NCI-H2107 treated with DMSO at 0.1 percent for 48 hours (cell line): Measurements from ENCODE around the gene SLC44A1.
A peak's percentile ranks its signal among the peaks of the same experiment; 100 is the strongest.

Experiments
- DNase-seq: peaks from one replicate; lab custom pipeline; 2025; ENCODE audit not compliant: unreplicated experiment; lab: John Stamatoyannopoulos, UW

Gene SLC44A1

DNA sequence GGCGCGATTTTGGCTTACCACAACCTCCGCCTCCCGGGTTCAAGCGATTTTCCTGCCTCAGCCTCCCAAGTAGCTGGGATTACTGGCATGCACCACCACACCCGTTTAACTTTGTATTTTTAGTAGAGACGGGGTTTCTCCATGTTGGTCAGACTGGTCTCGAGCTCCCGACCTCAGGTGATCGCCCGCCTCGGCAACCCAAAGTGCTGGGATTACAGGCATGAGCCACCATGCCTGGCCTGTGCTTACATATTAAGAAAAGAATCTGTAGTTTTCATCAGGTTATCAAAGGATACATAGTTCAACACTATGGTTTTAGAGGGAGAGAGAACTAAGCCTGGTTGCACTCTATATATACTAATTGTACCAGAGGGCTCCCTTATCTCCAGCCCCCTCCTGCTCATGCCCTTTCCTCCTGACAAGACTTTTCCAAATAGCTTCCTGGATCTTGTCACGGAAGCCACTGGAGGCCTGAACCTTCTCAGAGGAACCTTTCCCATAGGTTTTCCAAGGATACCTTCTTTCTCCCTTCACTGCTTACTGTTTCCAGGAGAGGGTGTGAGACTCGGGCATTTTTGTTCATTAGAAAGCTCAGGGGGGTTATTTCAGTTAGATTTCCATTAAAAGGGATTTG, 53.1 kb downstream of the SLC44A1 start:
- DNase-seq = no peak

DNA sequence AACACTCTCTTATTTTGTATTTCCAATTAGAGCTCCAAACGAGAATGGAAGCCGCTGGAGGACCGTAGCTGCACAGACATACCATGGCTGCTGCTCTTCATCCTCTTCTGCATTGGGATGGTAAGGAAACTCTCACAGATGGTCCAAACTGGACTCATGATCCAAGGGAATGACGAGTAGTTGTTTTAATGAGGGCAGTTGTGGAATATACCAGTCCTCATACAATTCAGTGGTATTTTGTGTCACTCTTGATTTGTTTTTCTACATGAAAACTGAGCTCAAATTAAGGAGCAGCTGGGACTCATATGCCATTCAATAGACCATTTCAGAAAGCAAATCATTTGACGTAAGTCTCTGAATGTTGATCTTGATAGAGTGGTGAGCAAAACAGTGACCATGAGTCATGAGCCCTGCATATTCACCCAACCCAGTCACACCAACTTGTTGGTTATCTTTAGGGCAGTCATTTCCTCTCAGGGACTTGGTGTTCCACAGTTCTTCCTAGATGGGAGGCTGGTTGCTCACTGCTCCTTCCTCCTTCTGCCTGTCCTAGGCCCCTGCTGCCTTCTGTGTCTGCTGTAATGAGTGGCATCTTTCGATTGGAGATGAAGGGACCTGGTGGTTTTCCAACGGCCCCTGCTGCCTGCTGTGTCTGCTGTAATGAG, 54.9 kb downstream of the SLC44A1 start:
- DNase-seq = no peak

DNA sequence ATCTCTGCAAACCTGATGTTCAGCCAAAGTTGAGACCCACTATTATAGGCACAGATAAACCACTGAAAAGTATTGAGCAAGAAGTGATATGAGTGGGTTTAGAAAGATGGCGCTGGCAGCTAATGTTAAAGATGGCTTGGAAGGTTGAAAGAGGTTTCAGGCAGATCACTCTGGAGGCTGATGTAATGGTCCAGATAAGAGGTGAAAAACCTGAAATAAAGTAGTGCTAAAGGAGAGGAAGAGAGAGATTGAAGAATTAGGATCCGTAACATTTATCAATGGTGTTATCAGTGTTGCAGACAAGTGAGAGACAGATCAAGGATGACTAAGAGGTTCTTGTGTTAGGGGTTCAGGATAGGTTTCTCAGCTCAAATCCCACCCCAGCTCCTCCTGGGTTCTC, 58.3 kb downstream of the SLC44A1 start:
- DNase-seq = no peak

DNA sequence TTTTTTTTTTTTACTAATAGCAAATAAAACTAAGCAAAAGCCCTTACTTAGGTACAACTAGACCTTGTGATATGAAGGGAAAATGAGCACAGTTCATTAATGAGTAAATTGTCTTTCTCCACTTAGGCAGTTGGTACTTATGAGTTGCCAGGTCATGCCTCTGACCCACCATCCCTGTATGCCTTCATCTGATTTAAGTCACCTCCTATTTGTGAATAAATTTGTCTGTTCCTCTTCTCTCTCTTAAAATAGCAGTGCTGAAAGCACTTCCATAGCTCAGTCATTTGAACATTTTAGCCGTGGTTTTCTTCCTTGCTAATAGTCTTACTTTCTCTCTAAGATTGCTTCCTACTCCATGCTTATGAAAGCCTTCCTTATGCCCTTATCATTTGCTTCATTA, 61.4 kb downstream of the SLC44A1 start:
- no peak for DNase-seq

DNA sequence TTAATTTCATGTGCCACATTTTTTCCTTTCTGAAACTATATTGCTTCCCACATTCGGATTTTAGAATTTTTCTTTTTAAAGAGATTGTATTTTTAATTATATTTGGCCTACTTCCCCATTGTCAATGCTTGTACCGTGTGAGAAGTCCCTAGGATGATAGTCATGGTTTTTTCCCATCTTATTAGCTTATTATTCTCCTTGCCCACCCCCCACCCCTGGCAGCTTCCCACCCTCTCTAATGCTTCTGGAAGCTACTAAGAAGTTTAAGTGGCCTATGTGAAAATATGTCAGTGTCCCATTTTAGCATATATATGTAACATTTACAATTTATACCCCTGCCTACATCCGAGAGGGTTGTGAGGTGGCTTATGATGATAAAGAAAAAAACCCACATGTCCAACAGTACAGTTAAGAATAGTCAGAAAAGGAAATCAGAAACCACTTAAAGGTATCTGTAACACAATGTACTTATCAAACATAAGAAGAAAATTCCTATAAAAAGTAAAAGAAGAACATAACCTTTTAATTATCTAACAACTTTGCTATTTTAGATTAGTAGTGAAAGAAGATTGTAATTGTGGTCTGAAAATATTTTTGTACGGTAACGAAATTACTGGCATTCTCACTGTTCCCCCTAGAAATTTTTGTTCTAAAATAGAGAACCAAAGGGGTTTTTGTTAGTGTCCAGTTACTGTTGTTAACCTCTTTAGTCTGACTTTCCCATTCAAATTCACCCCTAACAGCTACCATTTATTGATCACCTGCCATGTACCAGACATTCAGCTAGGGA, 62.1 kb downstream of the SLC44A1 start:
- DNase-seq = no peak

DNA sequence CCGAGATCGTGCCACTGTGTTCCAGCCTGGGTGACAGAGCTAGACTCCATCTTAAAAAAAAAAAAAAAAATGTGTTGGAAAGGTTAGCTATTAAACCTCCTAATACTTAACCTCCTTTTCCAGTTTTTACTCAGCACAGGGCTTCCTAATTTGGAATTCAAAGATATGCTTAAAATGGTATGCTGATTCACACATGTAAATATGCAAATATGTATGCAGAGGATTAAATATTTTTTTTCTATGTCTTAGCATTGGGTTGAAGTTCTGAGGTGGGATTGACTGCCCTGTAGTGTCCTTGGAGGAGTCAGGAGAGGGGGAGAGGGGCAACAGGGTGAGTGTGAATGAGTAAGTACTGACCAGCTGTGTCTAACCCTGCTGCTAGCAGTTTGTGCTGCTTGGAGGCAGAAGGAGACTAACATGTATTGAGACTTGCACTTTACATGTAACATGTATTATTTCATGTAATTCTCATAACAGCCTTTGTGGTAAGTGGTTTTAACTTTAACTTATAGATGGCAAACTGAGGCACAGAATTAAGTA, 63.2 kb downstream of the SLC44A1 start:
- no peak for DNase-seq

DNA sequence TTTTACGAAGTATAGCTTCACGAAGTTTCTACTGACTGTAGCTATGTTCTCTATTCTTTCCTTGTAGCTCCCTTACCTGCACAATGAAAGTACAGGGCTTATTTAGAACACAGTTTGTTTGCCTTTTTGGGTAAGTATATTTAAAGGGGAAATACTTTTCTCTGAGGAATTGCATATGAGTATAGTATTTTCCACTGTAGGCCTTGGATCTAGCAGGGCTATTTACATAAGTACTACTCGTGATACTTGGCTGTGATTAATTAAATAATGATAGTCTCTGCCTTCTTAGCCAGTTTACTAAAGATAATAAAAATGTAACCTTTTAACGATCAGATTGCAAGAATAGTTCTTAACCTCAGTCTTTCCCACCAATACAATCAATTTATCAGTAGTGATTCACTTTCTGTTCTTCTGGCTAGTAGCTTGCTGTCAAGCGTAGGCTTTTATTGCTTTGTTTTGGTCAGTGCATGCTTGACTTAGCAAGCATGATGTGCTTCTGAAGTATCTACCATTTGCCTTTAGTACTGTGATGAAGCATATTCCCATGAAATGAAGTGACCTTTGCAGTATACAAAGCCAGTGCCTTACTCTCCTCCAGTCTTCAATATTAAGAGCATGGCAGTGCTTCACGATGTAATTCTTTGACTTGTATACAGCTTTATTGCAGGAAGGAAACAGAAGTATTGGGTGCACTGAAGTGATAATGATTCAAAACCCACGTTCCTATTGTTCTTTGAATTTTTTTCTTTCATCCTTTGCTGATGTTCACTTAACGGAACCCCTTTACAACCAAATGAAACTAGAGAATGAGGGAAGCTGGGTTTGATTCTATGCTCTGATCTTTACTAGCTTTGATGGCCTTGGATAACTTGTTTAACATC, 64.2 kb downstream of the SLC44A1 start:
- no peak for DNase-seq

DNA sequence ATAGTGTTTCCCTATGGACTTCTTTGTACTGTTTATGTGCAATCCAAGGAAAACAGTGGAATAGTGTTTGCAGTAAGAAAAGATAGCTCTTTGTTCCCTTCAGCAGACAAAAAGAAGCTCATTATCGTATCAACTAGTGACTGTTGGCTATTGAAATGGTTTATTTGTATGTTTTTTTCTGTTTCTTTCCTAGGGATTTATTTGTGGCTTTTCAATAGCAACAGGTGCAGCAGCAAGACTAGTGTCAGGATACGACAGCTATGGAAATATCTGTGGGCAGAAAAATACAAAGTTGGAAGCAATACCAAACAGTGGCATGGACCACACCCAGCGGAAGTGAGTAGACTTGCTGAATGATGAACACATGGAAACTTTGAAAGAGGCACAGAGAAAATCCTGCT, 65.1 kb downstream of the SLC44A1 start:
- DNase-seq = peak; percentile 51

DNA sequence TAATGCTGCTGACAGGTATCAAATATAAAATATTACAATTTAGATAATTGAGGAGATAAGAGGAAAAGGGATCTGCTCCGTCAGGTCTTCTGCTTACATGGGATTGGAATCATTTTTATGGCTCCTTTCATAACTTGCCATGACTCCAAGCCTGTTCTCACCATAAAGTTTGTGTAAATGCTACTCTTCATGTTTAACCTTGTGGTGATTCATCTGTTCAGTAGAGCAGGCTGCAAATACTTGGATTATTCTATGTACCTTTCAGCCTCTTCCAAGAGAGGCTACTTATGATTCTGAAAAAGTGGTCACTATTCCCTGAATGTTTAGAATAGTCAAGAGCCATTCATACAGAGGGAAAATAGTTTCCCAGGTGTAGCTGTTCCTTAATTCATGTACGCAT, 66.9 kb downstream of the SLC44A1 start:
- DNase-seq = no peak

DNA sequence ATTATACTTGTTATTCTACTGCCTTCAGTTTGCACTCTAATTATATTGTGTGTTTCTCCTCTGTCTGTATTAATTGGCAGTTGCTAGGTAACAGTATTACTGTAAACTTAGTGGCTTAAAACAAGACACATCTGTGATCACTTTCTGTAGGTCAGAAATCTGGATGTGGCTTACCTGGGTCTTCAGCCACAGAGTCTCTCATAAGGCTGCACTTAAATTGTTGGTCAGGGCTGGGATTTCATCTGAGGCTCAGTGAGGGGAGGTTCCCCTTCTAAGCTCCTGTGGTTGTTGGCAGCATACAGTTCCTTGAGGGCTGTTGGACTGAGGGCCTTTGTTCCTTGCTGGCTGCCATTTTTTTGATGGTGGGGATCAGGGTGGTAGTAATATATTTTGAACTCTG, 68.8 kb downstream of the SLC44A1 start:
- DNase-seq = no peak

DNA sequence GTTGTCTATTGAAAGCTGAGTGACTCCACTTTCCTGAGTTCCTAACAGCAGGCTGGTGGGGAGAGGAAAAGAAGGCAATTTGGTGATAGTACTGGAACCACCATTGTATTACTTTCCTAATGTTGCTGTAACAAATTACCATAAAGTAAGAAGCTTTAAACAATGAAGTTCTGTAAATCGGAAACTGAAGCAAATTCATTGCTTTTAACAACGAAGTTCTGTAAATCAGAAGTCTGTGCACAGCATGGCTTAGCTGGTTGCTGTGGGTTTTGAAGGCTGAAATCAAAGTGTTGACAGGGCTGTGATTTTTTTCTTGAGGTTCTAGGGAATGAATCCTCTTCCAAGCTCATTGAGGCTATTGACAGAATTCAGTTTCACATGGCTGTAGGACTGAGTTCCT, 72.3 kb downstream of the SLC44A1 start:
- DNase-seq = no peak

DNA sequence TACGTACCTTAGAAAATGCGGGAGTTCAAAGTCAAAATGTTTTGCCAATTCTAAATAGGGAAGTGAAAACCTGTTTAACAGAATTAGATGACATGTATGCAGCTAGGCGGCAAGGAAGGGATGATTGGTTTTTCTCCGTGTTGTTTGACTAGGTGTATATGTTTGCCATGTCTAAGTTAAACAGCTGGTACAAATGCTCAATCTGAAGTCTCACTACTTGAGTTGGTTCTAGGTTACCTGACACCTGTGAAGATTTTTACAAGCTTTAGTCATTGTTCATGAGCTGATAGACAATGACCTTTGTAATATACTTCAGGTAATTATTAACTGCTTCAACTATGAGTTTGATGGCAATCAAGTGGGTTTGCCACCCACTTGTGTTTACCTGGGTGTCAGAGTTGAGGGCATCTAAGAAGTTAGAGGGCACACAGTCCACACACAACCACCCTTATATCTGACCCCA, 74.3 kb downstream of the SLC44A1 start:
- no peak for DNase-seq

DNA sequence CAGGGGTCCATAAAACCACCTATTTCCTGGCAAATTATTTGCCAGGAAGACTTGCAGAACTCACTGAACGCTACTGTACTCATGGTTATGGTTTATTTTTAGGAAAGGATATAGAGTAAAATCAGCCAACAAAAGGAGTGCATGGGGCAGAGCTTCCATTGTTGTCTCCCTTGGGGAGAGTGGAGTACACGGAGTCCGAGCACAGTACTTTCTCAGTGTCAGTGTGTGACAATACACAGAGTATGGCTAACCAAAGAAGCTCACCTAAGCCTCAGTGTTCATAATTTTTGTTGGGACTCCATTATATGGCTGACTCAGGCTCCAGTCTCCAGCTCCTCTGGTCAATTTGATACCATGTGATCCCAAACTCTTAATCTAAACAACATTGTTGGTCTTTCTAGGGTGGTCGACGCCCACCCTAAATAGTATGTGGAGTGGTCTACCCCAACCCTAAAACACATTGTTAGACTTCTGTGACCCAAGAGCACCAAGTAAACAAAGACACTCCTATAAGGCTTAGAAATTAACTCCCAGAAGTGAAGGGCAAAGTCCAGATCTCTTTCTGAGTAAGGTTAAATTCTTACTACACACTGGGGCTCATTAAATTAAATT, 74.9 kb downstream of the SLC44A1 start:
- DNase-seq = no peak

DNA sequence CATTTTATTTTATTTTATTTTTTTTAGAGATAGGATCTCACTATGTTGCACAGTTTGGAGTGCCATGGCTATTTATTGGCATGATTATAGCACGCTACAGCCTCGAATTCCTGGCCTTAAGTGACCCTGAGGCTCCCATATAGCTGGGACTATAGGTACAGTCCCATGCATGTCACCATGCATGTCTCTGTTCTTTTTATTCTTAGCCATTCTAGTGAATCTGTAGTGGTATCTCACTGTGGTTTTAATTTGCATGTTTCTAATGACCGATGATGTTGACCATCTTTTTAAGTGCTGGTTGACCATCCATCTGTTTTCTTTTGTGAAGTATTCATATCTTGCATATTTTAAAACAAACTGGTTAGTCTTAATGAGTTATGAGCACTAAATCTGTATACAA, 76.1 kb downstream of the SLC44A1 start:
- no peak for DNase-seq

DNA sequence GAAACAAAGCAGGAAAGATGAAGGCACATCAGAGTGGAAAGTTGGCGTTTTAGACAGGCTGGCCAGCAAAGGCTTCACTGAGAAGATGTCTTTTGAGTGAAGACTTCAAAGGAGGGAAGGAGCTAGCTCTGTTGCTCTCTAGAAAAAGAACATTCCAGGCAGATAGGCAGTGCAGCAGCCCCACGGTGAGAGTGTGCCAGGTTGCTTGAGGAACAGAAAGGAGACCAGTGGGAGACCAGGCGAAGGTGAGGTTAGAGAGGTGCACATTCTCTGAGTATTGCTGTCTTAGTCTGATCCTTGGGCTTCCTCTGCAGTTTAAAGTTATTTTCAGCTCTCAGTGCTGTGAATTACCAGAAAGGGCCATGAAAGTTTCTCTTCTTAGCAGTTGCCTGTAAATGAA, 83.8 kb downstream of the SLC44A1 start:
- no peak for DNase-seq

DNA sequence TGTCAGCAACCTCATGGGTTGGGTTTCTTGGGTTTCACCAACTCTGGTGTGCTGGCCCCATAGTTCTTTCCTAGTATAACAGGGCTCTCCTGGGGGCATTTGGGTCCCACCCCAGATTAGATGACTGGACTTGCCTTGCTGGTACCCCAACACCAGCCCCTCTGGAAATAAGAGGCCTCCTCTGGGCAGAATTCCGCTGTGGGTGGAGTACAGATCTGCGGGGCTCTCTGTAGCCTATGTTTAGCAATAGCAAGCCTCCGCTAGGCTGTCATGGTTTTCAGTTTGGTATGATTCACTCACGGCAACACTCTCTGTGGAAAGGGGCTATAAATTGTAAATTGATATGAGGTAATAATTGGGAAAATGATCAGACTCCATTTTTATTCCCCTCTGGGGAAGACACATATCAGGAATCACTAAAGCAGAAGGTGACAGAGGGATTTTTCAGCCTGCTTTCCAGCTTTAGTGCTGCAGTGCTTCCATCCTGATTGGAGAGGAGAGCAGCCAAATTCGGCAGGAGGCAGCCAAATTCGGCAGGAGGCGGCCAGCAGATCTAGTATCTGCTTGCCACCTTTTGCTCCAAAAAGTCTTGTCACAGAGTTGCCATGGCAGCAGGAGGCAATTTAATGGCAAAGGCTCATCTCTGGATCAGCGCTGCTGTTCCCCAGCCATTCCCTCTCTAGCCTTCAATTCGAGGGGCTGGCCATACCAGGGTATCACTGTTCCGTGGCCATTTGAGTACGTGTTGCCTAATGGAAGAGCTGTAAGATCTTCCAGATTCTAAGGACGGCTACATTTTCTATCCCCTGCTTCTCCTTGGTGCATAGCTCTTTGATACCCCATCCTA, 84.6 kb downstream of the SLC44A1 start:
- no peak for DNase-seq

DNA sequence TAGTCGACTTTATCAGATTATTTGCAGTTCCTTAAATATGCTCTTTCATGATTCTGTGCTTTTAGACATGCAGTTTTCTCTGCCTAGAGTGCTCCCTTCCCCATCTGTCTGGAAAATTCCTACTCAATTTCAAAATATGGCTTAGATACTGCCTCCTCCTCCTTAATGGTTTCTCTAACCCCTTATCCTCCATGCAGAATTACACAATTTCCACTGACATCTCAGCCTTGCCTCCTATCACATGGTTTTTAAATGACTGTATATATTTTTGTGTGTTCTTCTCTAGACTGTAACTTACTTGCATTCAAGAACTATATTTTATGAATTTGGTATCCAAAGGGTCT, 85.2 kb downstream of the SLC44A1 start:
- no peak for DNase-seq

DNA sequence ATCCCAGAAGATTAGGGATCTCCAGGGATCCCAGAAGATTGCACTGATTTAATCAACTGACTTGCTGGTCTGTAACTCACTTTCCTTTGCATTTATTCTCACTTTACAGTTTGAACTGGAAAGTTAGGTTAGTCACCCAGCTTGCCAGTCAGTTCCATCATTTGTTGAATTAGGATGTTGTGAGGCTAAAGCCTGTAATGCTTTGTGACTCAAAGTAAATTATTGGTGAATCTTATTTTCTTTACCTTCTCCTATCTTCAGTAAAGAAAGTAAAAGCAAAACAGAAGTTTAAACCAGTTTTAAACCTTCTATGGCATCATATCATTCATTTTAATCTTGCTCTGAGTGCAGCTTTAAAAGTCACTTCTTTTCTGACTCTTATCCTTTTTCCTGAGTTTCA, 85.8 kb downstream of the SLC44A1 start:
- no peak for DNase-seq

DNA sequence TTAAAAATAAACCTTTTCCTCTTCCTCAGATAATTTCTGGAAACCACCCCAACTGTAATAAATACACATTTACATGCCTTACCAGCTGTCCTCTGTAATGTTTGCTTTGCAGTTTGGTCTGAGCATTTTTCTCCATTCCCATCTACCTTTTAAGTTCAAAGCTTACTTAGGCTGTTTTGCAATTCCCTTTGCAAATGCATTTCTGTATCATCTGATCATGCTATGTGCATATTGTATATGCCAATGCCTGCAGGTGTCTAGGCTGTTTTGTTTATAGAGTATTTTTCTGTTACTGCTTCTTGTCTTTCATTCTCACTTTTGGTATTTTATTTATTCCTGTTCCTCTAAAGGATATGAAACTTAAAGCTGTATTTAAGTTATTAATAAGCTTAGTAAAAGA, 86.3 kb downstream of the SLC44A1 start:
- DNase-seq = no peak

DNA sequence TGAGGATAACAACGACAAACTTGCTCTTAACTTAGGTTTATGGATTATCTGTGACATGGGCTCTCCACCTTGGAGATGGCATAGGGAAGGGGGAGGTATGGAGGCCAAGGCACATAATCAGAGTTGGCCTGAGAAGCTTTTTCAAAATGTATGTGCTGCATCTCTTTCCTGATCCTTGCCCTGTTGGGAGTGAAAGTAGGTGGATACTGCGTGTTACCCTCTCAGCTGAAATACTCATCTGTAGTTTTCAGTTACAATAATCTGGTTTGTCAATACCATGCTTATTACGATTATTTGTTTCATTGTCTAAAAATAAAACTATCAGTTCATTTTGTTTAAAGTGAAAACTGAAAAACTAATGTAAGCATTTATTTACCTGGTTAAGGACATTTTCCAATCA, 86.7 kb downstream of the SLC44A1 start:
- DNase-seq = no peak
